Heart left ventricle (tissue), 16 donors: ENCODE measurements around the gene NCK2. TPM values are rescaled to one million over a fixed set of nuclear protein-coding genes. Genes with fewer than 3 reads are reported as not detected.
A peak's percentile ranks its signal among the peaks of the same experiment; 100 is the strongest.

Experiments used
- ATAC-seq, 4 donors: fragments of 200-7000 bp; cut with Tn5 transposase; one replicate each; pipeline ENCODE4 v1.9.1; 2020 to 2022; ENCODE audit warnings: moderate library complexity in 4 of 4, mild to moderate bottlenecking in 3 of 4, moderate number of reproducible peaks in 1 of 4
- DNase-seq, 5 donors: peaks; one replicate each; pipeline ENCODE4 v3.0.0-alpha.2; 2020
- H3K27ac ChIP-seq, 12 donors: fragments of 200-600 bp; sonication (generic) in 4 of 12; one replicate each; pipeline versions ENCODE4 v1.5.0 to v1.8.0; 2016 to 2022; ENCODE audit warnings: mild to moderate bottlenecking in 2 of 12
- H3K27me3 ChIP-seq, 9 donors: fragments of 200-600 bp; sonication (generic) in 2 of 9; one replicate each; pipeline versions ENCODE4 v1.5.1 to v1.8.0; 2016 to 2022; ENCODE audit warnings: mild to moderate bottlenecking in 3 of 9
- H3K36me3 ChIP-seq, 9 donors: fragments of 200-600 bp; sonication (generic) in 2 of 9; one replicate each; pipeline versions ENCODE4 v1.5.0 to v1.8.0; 2018 to 2022; ENCODE audit warnings: mild to moderate bottlenecking in 2 of 9
- H3K4me1 ChIP-seq, 12 donors: fragments of 200-600 bp; sonication (generic) in 4 of 12; one replicate each; pipeline versions ENCODE4 v1.5.0 to v1.8.0; 2016 to 2022; ENCODE audit warnings: mild to moderate bottlenecking in 3 of 12
- H3K4me3 ChIP-seq, 12 donors: fragments of 200-600 bp; sonication (generic) in 4 of 12; one replicate each; pipeline versions ENCODE4 v1.5.0 to v1.8.0; 2017 to 2022; ENCODE audit warnings: mild to moderate bottlenecking in 9 of 12, moderate library complexity in 4 of 12
- H3K9me3 ChIP-seq, 12 donors: fragments of 200-600 bp; sonication (generic) in 4 of 12; one replicate each; pipeline versions ENCODE4 v1.5.0 to v1.8.0; 2016 to 2022; ENCODE audit warnings: mild to moderate bottlenecking in 1 of 12
- POLR2A ChIP-seq, 2 donors: fragments of 450-650 bp; IDR thresholded peaks; one replicate each; pipeline ENCODE4 v1.6.1; 2017; ENCODE audit warnings: antibody characterized with exemption in 2 of 2, mild to moderate bottlenecking in 2 of 2, moderate library complexity in 2 of 2
- WGBS, 4 donors: extraction: QIAGEN DNeasy Blood & Tissue Kit in 2 of 4; methylation state at CpG; one replicate each; pipeline versions ENCODE4 v1.1.5 to v1.1.7; 2013 to 2018; 5-methylcytosine and 5-hydroxymethylcytosine counted together
- intact Hi-C, 10 donors: fragments of 100-400 bp; cut with DNase I; formaldehyde crosslinking; loops; one replicate each; pipeline versions ENCODE4 v1.11.1 to v1.14.2; 2022
- polyA plus RNA-seq, 2 donors: library from polyadenylated mRNA; stranded (reverse); fragments of 200-250 nt; gene quantifications; one replicate each; pipeline ENCODE4 v1.2.3, GENCODE V29; 2013
- total RNA-seq, 9 donors: library from RNA; depleted of rRNA in 2 of 9; stranded (reverse); fragments of >200 nt in 2 of 9; fragmentation: NEBNext Ultra II Directional in 3 of 9; extraction: Animal tissue kit (Norgen Biotek cat#: 25700) in 3 of 9; gene quantifications; one replicate each; pipeline versions ENCODE4 v1.1.0 to v1.2.4, GENCODE V29; 2016 to 2023
- TF ChIP-seq, protein P1 (sequence below), 12 donors: fragments of 200-600 bp; sonication (generic) in 4 of 12; IDR thresholded peaks; one replicate each; pipeline versions ENCODE4 v1.5.0 to v1.8.0; 2018 to 2022; ENCODE audit warnings: antibody characterized with exemption in 12 of 12, mild to moderate bottlenecking in 5 of 12
- donor health status: ischemic (EF 13 %, LVEDD 7.1; RV severe dilation, severe dysfunction).
- donor health status: healthy with polysubstance abuse.
- donor health status: DM: no; HTN: yes; CAD: no.
- donor health status: DM: no; HTN: no; CAD: no.
- donor health status: ischemic (EF 25% LVEDD 6.9; RV normal size, moderate dysfunction).
- donor health status: ischemic (EF 25% LVEDD 5.7; RV mildly dilated, moderate dysfunction).
- donor health status: healthy.
- donor health status: DM: yes; HTN: yes; CAD: no.
- donor health status: ischemic (EF 35%, LVEDD 5.7; RV mildly dilated, moderate dysfunction).
- donor health status: nonischemic (EF 11% LVEDD 7.7; RV severe dilation, severe dysfunction).
- donor health status: DM: yes; HTN: yes; CAD: no.
- donor health status: PGD.
- donor health status: ischemic (EF 29% LVEDD 5.4; RV normal size, mild dysfunction).
- donor health status: nonischemic (EF 23%, LVEDD 6.1; RV moderate dilation, normal function).

Gene NCK2
- total and polyA plus RNA-seq, 11 donors = 22.6 to 54.2 (median 33.4) TPM

DNA sequence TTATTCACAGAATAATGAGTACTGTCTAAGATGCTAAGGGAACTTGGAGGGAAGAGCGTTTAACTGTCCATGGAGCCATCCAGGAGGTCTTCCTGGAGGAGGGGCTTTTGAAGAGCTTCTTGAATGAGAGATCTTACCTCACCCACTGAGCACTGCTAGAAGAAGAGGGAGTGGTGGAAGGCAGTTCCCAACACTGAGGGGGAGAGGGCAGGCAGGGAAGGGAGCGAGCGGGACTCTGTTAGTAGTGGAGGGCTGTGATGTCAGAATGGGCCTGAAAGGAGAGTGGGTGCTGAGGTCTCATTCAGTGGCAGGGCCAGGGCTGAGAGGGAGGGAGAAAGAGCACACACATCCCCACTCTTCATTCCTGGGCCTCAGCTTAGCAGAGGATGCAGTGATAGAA, 65.0 kb downstream of the NCK2 start:
- intact Hi-C loops = loop anchor here in 2 of 10 donors (10.0 kb wide), 2 partner anchors 65 to 75 kb away; partner anchors contain the start of gene NCK2 (in 1 of the 2)
- Histone ChIP-seq H3K36me3 (no peaks in the 10 kb centered on the region), H3K4me1 (peaks cover 4 to 69% (median 39%) of the 10 kb centered on the region in 12 donors), H3K27ac (no peak overlapping the region), H3K4me3 (no peak overlapping the region), H3K9me3 (no peaks in the 10 kb centered on the region), H3K27me3 (no peaks in the 10 kb centered on the region)
- ATAC-seq (no peak), DNase-seq (no peak)
- 89 to 96% (median 92%) methylated on average over 3 of the region's 3 CpGs for WGBS, 4 donors
- no peak for TF ChIP-seq POLR2A (IDR thresholded peaks at IDR 0.05)
- TF ChIP-seq, protein P1, sequence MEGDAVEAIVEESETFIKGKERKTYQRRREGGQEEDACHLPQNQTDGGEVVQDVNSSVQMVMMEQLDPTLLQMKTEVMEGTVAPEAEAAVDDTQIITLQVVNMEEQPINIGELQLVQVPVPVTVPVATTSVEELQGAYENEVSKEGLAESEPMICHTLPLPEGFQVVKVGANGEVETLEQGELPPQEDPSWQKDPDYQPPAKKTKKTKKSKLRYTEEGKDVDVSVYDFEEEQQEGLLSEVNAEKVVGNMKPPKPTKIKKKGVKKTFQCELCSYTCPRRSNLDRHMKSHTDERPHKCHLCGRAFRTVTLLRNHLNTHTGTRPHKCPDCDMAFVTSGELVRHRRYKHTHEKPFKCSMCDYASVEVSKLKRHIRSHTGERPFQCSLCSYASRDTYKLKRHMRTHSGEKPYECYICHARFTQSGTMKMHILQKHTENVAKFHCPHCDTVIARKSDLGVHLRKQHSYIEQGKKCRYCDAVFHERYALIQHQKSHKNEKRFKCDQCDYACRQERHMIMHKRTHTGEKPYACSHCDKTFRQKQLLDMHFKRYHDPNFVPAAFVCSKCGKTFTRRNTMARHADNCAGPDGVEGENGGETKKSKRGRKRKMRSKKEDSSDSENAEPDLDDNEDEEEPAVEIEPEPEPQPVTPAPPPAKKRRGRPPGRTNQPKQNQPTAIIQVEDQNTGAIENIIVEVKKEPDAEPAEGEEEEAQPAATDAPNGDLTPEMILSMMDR (IDR thresholded peaks at IDR 0.05) = no peak

DNA sequence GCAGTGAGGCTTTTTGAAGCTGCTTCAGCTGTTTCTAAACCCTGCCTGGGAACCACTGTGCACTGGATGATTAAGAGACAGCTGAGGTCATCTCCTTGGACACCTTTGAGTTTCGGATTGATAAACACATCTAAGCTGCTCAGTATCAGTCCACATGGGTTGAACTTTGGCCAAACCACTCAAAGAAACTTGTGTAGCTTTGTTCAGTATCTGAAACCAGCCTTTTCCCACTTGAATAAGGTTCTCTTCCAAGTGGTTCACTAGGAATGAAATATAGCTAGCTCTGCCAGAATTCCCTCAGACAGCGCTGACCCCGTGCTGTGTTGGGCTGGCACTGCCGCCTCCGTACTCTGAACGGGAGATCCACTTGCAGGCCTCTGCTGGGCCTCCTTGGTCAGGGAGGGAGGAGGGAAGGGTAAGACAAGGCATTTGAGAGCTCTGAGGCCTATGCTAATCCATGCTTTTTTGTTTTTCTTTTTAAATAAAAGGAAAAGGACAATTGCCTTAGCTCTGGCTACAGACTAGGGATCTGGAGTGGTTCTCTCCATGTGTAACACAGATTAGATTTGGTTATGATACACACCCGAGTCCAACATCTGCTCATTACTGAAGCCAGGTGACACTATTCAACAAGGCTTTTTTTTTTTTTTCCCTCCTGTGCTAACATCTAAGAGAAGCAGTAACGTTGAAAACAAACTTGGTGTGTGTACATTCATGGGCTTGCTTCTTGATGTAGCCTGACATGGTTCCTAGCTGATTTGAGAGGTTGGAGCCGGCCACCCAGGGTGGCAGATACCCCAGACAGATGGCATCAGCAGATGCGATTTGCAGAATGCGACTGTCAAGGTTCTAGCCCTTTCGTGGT, 67.7 kb downstream of the NCK2 start:
- intact Hi-C loops = loop anchor here in 1 of 10 donors (10.0 kb wide), 1 partner anchor 72 kb away; no protein-coding TSS in a partner anchor
- Histone ChIP-seq H3K36me3 (peaks cover 0 to 15% (median 9%) of the 10 kb centered on the region in 9 donors), H3K4me1 (peaks cover 4 to 60% (median 41%) of the 10 kb centered on the region in 12 donors), H3K4me3 (no peak overlapping the region), H3K9me3 (no peaks in the 10 kb centered on the region), H3K27ac (peak overlapping the region in 5 of 12 donors; percentile 1 to 62 (median 17)), H3K27me3 (no peaks in the 10 kb centered on the region)
- 49 to 55% (median 54%) methylated on average over 12 of the region's 12 CpGs for WGBS, 4 donors
- DNase-seq (peak in 2 of 5 donors; percentile 43 to 56), ATAC-seq (peak; percentile 88 to 92 (median 90))
- no peak for TF ChIP-seq POLR2A (IDR thresholded peaks at IDR 0.05)
- TF ChIP-seq, protein P1 (IDR thresholded peaks at IDR 0.05) = peak in 1 of 12 donors; percentile 28

DNA sequence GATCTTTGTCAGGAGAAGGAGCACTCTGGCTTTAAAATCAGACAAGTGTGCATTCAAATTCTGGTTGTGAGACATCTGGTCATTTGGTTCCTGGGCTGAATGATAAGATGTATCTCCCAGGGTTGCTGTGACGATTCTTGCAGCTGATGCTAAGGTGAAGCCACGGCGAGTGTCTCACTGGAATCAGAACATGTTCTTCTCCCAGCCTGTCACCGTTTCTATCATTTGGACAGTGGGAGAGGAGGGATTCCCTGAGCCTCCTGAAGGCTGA, 68.3 kb downstream of the NCK2 start:
- TF ChIP-seq, protein P1 (IDR thresholded peaks at IDR 0.05) = no peak
- no peak for TF ChIP-seq POLR2A (IDR thresholded peaks at IDR 0.05)
- WGBS, 4 donors = 74 to 82% (median 78%) methylated on average over 4 of the region's 4 CpGs
- Histone ChIP-seq H3K4me3 (no peak overlapping the region), H3K27me3 (no peaks in the 10 kb centered on the region), H3K4me1 (peaks cover 4 to 59% (median 41%) of the 10 kb centered on the region in 12 donors), H3K9me3 (no peaks in the 10 kb centered on the region), H3K36me3 (peaks cover 0 to 16% (median 10%) of the 10 kb centered on the region in 9 donors), H3K27ac (no peak overlapping the region)
- no peak for ATAC-seq
- DNase-seq = no peak
- intact Hi-C loops = loop anchor here in 1 of 10 donors (10.0 kb wide), 1 partner anchor 72 kb away; no protein-coding TSS in a partner anchor

DNA sequence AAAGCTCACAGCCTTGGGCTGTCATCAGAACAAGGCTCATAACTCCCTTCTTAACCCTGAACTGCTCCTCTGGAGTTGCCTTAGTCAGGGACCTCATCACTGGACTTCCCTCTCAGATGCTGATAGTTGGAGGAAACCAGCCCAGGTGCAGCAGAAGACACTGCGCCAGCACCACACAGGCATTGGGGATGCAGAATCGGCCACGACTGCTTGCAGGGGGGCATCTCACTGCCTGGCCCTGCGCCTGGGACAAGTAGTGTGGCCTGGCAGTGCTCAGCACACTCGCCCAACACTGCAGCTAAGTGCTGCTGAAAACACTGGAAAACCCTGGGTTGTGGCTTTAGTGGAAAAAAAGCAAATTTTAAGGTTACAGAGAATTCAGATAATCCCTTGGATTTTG, 68.7 kb downstream of the NCK2 start:
- H3K4me1 ChIP-seq = peaks cover 4 to 59% (median 41%) of the 10 kb centered on the region in 12 donors
- H3K36me3 ChIP-seq = peaks cover 0 to 16% (median 10%) of the 10 kb centered on the region in 9 donors
- no peak overlapping the region for H3K4me3 ChIP-seq
- no peaks in the 10 kb centered on the region for H3K27me3 ChIP-seq
- no peaks in the 10 kb centered on the region for H3K9me3 ChIP-seq
- ATAC-seq (no peak), DNase-seq (no peak)
- TF ChIP-seq, protein P1 (IDR thresholded peaks at IDR 0.05) = no peak
- no peak for TF ChIP-seq POLR2A (IDR thresholded peaks at IDR 0.05)
- WGBS, 4 donors = 88 to 97% (median 90%) methylated on average over 5 of the region's 5 CpGs
- intact Hi-C loops = loop anchor here in 1 of 10 donors (10.0 kb wide), 1 partner anchor 71 kb away; no protein-coding TSS in a partner anchor
- H3K27ac ChIP-seq = no peak overlapping the region
